Upper lobe of left lung (tissue), 4 donors: ENCODE measurements around the gene ADAMTS14.

Experiments
- EP300 ChIP-seq, 4 donors: sonication (generic); formaldehyde crosslinking; IDR thresholded peaks; one replicate each; pipeline ENCODE4 v1.5.1; 2017; ENCODE audit warnings: antibody characterized with exemption in 4 of 4, control low read depth in 2 of 4
- POLR2A ChIP-seq, 4 donors: fragments of 450-650 bp; IDR thresholded peaks; one replicate each; pipeline ENCODE4 v1.5.1; 2016 to 2017; ENCODE audit warnings: antibody characterized with exemption in 4 of 4, mild to moderate bottlenecking in 2 of 4
- POLR2AphosphoS5 ChIP-seq, 2 donors: sonication (generic); formaldehyde crosslinking; IDR thresholded peaks; one replicate each; pipeline ENCODE4 v1.5.1; 2017; ENCODE audit warnings: antibody characterized with exemption in 2 of 2
- TF ChIP-seq, protein P1 (sequence below), 6 experiments: fragments of 450-650 bp in 4 of 6; fragments of 200-600 bp in 2 of 6; sonication (generic) in 2 of 6; IDR thresholded peaks; one replicate each; pipeline ENCODE4 v1.5.1; 2016 to 2019; ENCODE audit warnings: antibody characterized with exemption in 6 of 6

DNA sequence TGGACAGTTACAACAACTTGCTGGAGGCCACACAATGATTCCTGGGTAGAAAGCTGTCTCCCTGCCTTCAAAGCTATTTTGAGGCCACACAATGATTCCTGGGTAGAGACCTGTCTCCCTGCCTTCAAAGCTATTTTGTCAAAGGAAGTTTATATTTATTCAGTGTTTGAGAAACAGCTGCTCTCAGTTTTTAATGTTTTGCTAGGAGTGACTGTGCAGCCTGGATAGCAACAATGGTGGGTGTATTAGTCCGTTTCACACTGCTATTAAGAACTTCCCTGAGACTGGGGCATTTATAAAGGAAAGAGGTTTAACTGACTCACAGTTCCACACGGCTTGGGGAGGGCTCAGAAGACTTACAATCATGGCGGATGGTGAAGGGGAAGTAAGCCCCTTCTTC is 139.6 kb downstream of the ADAMTS14 start:
- TF ChIP-seq POLR2A (IDR thresholded peaks at IDR 0.05) (no peak), POLR2AphosphoS5 (IDR thresholded peaks at IDR 0.05) (no peak), EP300 (IDR thresholded peaks at IDR 0.05) (no peak)
- TF ChIP-seq, protein P1, sequence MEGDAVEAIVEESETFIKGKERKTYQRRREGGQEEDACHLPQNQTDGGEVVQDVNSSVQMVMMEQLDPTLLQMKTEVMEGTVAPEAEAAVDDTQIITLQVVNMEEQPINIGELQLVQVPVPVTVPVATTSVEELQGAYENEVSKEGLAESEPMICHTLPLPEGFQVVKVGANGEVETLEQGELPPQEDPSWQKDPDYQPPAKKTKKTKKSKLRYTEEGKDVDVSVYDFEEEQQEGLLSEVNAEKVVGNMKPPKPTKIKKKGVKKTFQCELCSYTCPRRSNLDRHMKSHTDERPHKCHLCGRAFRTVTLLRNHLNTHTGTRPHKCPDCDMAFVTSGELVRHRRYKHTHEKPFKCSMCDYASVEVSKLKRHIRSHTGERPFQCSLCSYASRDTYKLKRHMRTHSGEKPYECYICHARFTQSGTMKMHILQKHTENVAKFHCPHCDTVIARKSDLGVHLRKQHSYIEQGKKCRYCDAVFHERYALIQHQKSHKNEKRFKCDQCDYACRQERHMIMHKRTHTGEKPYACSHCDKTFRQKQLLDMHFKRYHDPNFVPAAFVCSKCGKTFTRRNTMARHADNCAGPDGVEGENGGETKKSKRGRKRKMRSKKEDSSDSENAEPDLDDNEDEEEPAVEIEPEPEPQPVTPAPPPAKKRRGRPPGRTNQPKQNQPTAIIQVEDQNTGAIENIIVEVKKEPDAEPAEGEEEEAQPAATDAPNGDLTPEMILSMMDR (IDR thresholded peaks at IDR 0.05): no peak
